ENCODE data around the gene INPP5J. TPM values are rescaled to one million over a fixed set of nuclear protein-coding genes. Genes with fewer than 3 reads are reported as not detected.

Gene INPP5J
- total and polyA plus RNA-seq, 4 donors, result 1.2 to 6.5 (median 2.1) TPM

DNA sequence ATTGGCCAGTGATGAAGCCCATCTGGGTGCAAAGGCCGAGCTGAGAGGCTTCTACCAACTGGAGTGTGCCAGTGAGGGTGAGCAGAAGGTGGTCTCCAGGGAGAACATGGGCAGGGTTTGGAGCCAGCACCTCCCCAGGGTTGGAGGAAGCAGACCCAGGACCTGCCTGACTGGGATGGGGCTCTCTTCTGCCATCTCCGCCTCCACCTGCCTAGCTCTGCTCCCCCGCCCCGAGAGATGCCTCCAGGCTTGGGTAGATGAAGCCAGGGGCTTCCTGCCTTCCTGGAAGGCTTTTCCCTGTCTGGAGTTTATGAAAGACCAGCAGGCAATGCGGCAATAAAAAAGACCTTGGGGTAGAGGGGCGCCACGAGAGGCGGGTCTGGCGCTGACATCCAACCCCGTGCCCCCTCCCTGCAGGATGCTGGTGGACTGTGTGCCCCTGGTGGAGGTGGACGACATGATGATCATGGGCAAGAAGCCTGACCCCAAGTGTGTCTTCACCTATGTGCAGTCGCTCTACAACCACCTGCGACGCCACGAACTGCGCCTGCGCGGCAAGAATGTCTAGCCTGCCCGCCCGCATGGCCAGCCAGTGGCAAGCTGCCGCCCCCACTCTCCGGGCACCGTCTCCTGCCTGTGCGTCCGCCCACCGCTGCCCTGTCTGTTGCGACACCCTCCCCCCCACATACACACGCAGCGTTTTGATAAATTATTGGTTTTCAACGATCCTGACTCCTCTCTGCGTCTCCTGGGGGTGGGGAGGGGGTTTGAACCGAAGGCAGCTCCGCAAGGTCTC is 18.7 kb upstream of the INPP5J start:
- Histone ChIP-seq H3K9ac (ENCODE audit: insufficient read depth in 1 of 2, low read length in 2 of 2) (no peak overlapping the region), H3K4me1 (ENCODE audit: control insufficient read depth in 5 of 5, insufficient read depth in 5 of 5, low read length in 5 of 5) (peaks cover 0 to 11% (median 2%) of the 10 kb centered on the region in 5 donors), H3K36me3 (ENCODE audit: control insufficient read depth in 4 of 4, insufficient read depth in 4 of 4, low read length in 4 of 4) (peaks cover 7 to 28% (median 21%) of the 10 kb centered on the region in 4 donors), H3K9me3 (ENCODE audit: control insufficient read depth in 4 of 4, insufficient read depth in 3 of 4, low read length in 3 of 4) (no peaks in the 10 kb centered on the region), H3K27me3 (ENCODE audit: control insufficient read depth in 3 of 3, insufficient read depth in 3 of 3, low read length in 2 of 3) (no peaks in the 10 kb centered on the region), H3K27ac (ENCODE audit: low read depth in 1 of 2, low read length in 1 of 2) (no peak overlapping the region), H3K4me3 (no peak overlapping the region)
- 81 to 89% methylated on average over 33 of the region's 33 CpGs for WGBS, 2 donors
- DNase-seq, result peak in 1 of 3 donors; percentile 16
- TF ChIP-seq, protein P1, sequence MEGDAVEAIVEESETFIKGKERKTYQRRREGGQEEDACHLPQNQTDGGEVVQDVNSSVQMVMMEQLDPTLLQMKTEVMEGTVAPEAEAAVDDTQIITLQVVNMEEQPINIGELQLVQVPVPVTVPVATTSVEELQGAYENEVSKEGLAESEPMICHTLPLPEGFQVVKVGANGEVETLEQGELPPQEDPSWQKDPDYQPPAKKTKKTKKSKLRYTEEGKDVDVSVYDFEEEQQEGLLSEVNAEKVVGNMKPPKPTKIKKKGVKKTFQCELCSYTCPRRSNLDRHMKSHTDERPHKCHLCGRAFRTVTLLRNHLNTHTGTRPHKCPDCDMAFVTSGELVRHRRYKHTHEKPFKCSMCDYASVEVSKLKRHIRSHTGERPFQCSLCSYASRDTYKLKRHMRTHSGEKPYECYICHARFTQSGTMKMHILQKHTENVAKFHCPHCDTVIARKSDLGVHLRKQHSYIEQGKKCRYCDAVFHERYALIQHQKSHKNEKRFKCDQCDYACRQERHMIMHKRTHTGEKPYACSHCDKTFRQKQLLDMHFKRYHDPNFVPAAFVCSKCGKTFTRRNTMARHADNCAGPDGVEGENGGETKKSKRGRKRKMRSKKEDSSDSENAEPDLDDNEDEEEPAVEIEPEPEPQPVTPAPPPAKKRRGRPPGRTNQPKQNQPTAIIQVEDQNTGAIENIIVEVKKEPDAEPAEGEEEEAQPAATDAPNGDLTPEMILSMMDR (IDR thresholded peaks at IDR 0.05; ENCODE audit: control extremely low read depth, extremely low read depth), result no peak
- ATAC-seq (ENCODE audit: insufficient read depth, low FRiP score), result no peak

DNA sequence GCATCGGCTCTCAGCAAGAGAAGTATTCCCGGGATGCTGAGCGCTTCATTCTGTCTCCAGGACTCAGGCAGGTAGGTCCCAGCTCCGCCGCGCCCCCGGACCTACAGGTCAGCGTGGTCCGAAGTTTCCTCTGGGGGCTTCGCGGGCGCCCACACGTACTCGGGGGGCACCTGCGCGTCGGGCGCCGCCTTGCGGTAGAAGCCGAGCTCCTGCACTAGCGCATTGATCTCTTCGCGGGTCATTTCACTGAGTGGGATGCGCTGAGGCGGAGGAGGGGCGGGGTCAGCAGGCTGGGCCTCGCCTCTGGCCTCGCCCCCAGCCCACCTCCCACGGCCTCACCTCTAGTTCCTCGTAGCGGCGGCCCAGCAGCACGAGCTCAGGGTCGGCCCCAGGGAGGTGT is 17.9 kb upstream of the INPP5J start:
- 49 to 79% methylated on average over 35 of the region's 35 CpGs for WGBS, 2 donors
- Histone ChIP-seq H3K4me1 (ENCODE audit: control insufficient read depth in 5 of 5, insufficient read depth in 5 of 5, low read length in 5 of 5) (peaks cover 0 to 11% (median 2%) of the 10 kb centered on the region in 5 donors), H3K9ac (ENCODE audit: insufficient read depth in 1 of 2, low read length in 2 of 2) (no peak overlapping the region), H3K27me3 (ENCODE audit: control insufficient read depth in 3 of 3, insufficient read depth in 3 of 3, low read length in 2 of 3) (no peaks in the 10 kb centered on the region), H3K9me3 (ENCODE audit: control insufficient read depth in 4 of 4, insufficient read depth in 3 of 4, low read length in 3 of 4) (no peaks in the 10 kb centered on the region), H3K4me3 (no peak overlapping the region), H3K27ac (ENCODE audit: low read depth in 1 of 2, low read length in 1 of 2) (no peak overlapping the region), H3K36me3 (ENCODE audit: control insufficient read depth in 4 of 4, insufficient read depth in 4 of 4, low read length in 4 of 4) (peaks cover 5 to 21% (median 18%) of the 10 kb centered on the region in 4 donors)
- DNase-seq (peak; percentile 28 to 42 (median 28)), ATAC-seq (ENCODE audit: insufficient read depth, low FRiP score) (no peak)
- TF ChIP-seq, protein P1 (IDR thresholded peaks at IDR 0.05; ENCODE audit: control extremely low read depth, extremely low read depth), result no peak

DNA sequence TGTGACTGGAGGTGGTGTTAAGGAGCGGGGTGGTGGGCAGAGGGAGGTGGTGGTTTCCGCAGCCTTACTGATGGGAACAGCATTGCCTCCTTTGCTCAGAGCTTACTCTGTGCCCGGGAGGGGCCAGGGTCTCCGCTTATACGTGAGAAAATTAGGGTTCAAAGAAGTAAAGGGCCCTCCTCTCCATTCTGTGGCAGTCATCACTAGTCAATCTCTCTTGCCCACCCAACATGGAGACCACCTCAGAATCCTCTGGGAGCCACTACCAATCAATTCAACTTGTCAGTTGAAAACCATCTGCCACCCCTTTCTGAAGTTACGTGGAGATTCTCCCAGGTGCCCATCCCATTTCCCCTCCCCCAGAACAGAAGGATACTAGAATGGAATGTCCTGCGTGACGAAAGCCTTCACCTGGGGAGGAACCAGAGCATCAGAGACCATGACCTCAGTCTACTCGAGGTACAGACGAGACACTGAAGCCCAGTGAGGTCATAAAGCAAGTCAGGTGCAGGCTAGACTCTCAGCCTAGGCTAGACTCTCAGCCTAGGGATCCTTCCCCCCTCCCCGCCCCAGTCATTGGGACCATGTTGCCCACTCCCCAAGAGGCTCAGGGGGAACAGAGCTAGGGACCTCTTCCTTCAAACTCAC is 17.4 kb upstream of the INPP5J start:
- H3K9ac ChIP-seq (ENCODE audit: insufficient read depth in 1 of 2, low read length in 2 of 2), result no peak overlapping the region
- no peak overlapping the region for H3K4me3 ChIP-seq
- no peak for ATAC-seq (ENCODE audit: insufficient read depth, low FRiP score)
- no peaks in the 10 kb centered on the region for H3K27me3 ChIP-seq (ENCODE audit: control insufficient read depth in 3 of 3, insufficient read depth in 3 of 3, low read length in 2 of 3)
- WGBS, 2 donors, result 76 to 82% methylated on average over 11 of the region's 11 CpGs
- TF ChIP-seq, protein P1 (IDR thresholded peaks at IDR 0.05; ENCODE audit: control extremely low read depth, extremely low read depth), result no peak
- H3K9me3 ChIP-seq (ENCODE audit: control insufficient read depth in 4 of 4, insufficient read depth in 3 of 4, low read length in 3 of 4), result no peaks in the 10 kb centered on the region
- no peak overlapping the region for H3K27ac ChIP-seq (ENCODE audit: low read depth in 1 of 2, low read length in 1 of 2)
- DNase-seq, result peak in 1 of 3 donors; percentile 14
- peaks cover 0 to 11% (median 2%) of the 10 kb centered on the region in 5 donors for H3K4me1 ChIP-seq (ENCODE audit: control insufficient read depth in 5 of 5, insufficient read depth in 5 of 5, low read length in 5 of 5)
- H3K36me3 ChIP-seq (ENCODE audit: control insufficient read depth in 4 of 4, insufficient read depth in 4 of 4, low read length in 4 of 4), result peaks cover 4 to 16% (median 14%) of the 10 kb centered on the region in 4 donors

All from lung (tissue), 12 donors.